Left colon (tissue), 2 donors: Measurements from ENCODE around the gene IMP4. TPM values are rescaled to one million over a fixed set of nuclear protein-coding genes. Genes with fewer than 3 reads are reported as not detected.
A peak's percentile ranks its signal among the peaks of the same experiment; 100 is the strongest.

Experiments used
- ATAC-seq: fragments of 200-7000 bp; cut with Tn5 transposase; one replicate; pipeline ENCODE4 v1.9.1; 2020; ENCODE audit warnings: mild to moderate bottlenecking, moderate library complexity
- DNase-seq, 2 donors: peaks; one replicate each; pipeline ENCODE4 v3.0.0-alpha.2; 2020
- intact Hi-C, 2 donors: fragments of 100-400 bp; cut with DNase I in 1 of 2; cut with micrococcal nuclease in 1 of 2; formaldehyde crosslinking; loops; one replicate each; pipeline versions ENCODE4 v1.11.2 to v1.14.0; 2022; cut with DNase I, micrococcal nuclease
- total RNA-seq, 2 donors: library from RNA; stranded (reverse); fragmentation: NEBNext Ultra II Directional; extraction: Animal tissue kit (Norgen Biotek cat#: 25700); gene quantifications; one replicate each; pipeline ENCODE4 v1.2.1, GENCODE V29; 2021
- donor health status: DM: no; HTN: no; CAD: no.
- donor health status: DM: yes; HTN: yes; CAD: no.

IMP4 gene
- total RNA-seq, 2 donors from 2014 or later, result 60.7 to 74.8 TPM

GRCh38 chr2:130334026-130334425 lies 8.7 kb upstream of the IMP4 start:
- ATAC-seq (no peak), DNase-seq (no peak)
- intact Hi-C loops, result no loop called here

- ATAC-seq, result no peak
- intact Hi-C loops, result no loop called here
- DNase-seq, result no peak
Measured at GRCh38 chr2:130335226-130335625, 7.5 kb upstream of the IMP4 start.

- DNase-seq (no peak), ATAC-seq (no peak)
- intact Hi-C loops, result no loop called here
Measured at GRCh38 chr2:130336150-130336876, 6.4 kb upstream of the IMP4 start.

- intact Hi-C loops, result no loop called here
- DNase-seq (peak; percentile 75 to 82), ATAC-seq (peak; percentile 65)
Measured at GRCh38 chr2:130336877-130337734, 5.6 kb upstream of the IMP4 start.

- intact Hi-C loops, result no loop called here
Measured at GRCh38 chr2:130337735-130338325, 4.9 kb upstream of the IMP4 start.

GRCh38 chr2:130338793-130339345 lies 3.8 kb upstream of the IMP4 start:
- DNase-seq, result no peak
- intact Hi-C loops, result no loop called here
- ATAC-seq, result no peak

More at GRCh38 chr2:130337735-130338325, 4.9 kb upstream of the IMP4 start:
- no peak for DNase-seq
- ATAC-seq, result no peak

GRCh38 chr2:130339885-130340745 lies 2.6 kb upstream of the IMP4 start:
- intact Hi-C loops, result loop anchor here in 1 of 2 donors (10.0 kb wide), 1 partner anchor 155 kb away; the partner anchor contains the start of genes MZT2B and SMPD4
- DNase-seq (no peak), ATAC-seq (no peak)

- DNase-seq (peak; percentile 62 to 68), ATAC-seq (peak; percentile 16)
- intact Hi-C loops, result loop anchor here in 1 of 2 donors (10.0 kb wide), 1 partner anchor 157 kb away; the partner anchor contains the start of genes MZT2B and SMPD4
Measured at GRCh38 chr2:130341562-130342019, 1.1 kb upstream of the IMP4 start.

GRCh38 chr2:130342020-130342532 lies 621 bp upstream of the IMP4 start:
- intact Hi-C loops, result loop anchor here in 1 of 2 donors (10.0 kb wide), 1 partner anchor 157 kb away; the partner anchor contains the start of genes MZT2B and SMPD4
- peak; percentile 83 for ATAC-seq
- peak; percentile 89 to 96 for DNase-seq

GRCh38 chr2:130344578-130344977 lies 1.9 kb downstream of the IMP4 start:
- no peak for ATAC-seq
- no peak for DNase-seq
- intact Hi-C loops, result loop anchor here in 1 of 2 donors (10.0 kb wide), 1 partner anchor 160 kb away; the partner anchor contains the start of genes MZT2B and SMPD4

- ATAC-seq (no peak), DNase-seq (no peak)
Measured at GRCh38 chr2:130345091-130345490, 2.4 kb downstream of the IMP4 start.

GRCh38 chr2:130345611-130346010 lies 2.9 kb downstream of the IMP4 start:
- no peak for ATAC-seq
- intact Hi-C loops, result loop anchor here in 1 of 2 donors (10.0 kb wide), 1 partner anchor 161 kb away; the partner anchor contains the start of genes MZT2B and SMPD4
- DNase-seq, result no peak

More at GRCh38 chr2:130345091-130345490, 2.4 kb downstream of the IMP4 start:
- intact Hi-C loops, result loop anchor here in 1 of 2 donors (10.0 kb wide), 1 partner anchor 160 kb away; the partner anchor contains the start of genes MZT2B and SMPD4

GRCh38 chr2:130346041-130346740 lies 3.5 kb downstream of the IMP4 start:
- no peak for DNase-seq
- intact Hi-C loops, result loop anchor here in 1 of 2 donors (10.0 kb wide), 1 partner anchor 161 kb away; the partner anchor contains the start of genes MZT2B and SMPD4
- ATAC-seq, result no peak

GRCh38 chr2:130346741-130347066 lies 4.0 kb downstream of the IMP4 start:
- ATAC-seq, result no peak
- intact Hi-C loops, result loop anchor here in 1 of 2 donors (10.0 kb wide), 1 partner anchor 162 kb away; the partner anchor contains the start of genes MZT2B and SMPD4
- no peak for DNase-seq

- intact Hi-C loops, result loop anchor here in 1 of 2 donors (10.0 kb wide), 1 partner anchor 163 kb away; the partner anchor contains the start of genes MZT2B and SMPD4
- no peak for DNase-seq
- ATAC-seq, result no peak
Measured at GRCh38 chr2:130347220-130347925, 4.7 kb downstream of the IMP4 start.

GRCh38 chr2:130349174-130349573 lies 6.5 kb downstream of the IMP4 start:
- intact Hi-C loops, result loop anchor here in 1 of 2 donors (10.0 kb wide), 1 partner anchor 164 kb away; the partner anchor contains the start of genes MZT2B and SMPD4
- DNase-seq, result no peak
- ATAC-seq, result no peak
